Endothelial cell (in vitro differentiated cells): ENCODE data around the gene DHRS12. TPM values are rescaled to one million over a fixed set of nuclear protein-coding genes. Genes with fewer than 3 reads are reported as not detected.

ENCODE experiments used
- DNase-seq: peaks from one replicate; pipeline ENCODE4 v3.0.0; 2021; ENCODE audit warnings: low spot score
- H3K27ac Mint-ChIP-seq: one replicate; pipeline ENCODE4 v1.8.0; 2021; ENCODE audit warnings: mixed read lengths, inconsistent platforms; ENCODE audit not compliant: unreplicated experiment
- H3K27me3 Mint-ChIP-seq: one replicate; pipeline ENCODE4 v1.8.0; 2021; ENCODE audit warnings: mild to moderate bottlenecking, moderate library complexity, mixed read lengths, inconsistent platforms; ENCODE audit not compliant: unreplicated experiment
- H3K36me3 Mint-ChIP-seq: one replicate; pipeline ENCODE4 v1.8.0; 2021; ENCODE audit warnings: mild to moderate bottlenecking, low read depth, mixed read lengths, inconsistent platforms; ENCODE audit not compliant: unreplicated experiment
- H3K4me1 Mint-ChIP-seq: one replicate; pipeline ENCODE4 v1.8.0; 2021; ENCODE audit warnings: mild to moderate bottlenecking, mixed read lengths, inconsistent platforms; ENCODE audit not compliant: unreplicated experiment
- H3K4me3 Mint-ChIP-seq: one replicate; pipeline ENCODE4 v1.8.0; 2021; ENCODE audit warnings: mild to moderate bottlenecking, mixed read lengths, inconsistent platforms; ENCODE audit not compliant: unreplicated experiment
- H3K9me3 Mint-ChIP-seq: one replicate; pipeline ENCODE4 v1.8.0; 2021; ENCODE audit warnings: mixed read lengths, inconsistent platforms; ENCODE audit not compliant: unreplicated experiment
- CTCF ChIP-seq: fragments of 200-600 bp; sonication (generic); IDR thresholded peaks from one replicate; pipeline ENCODE4 v1.5.0; 2021; ENCODE audit warnings: antibody characterized with exemption; ENCODE audit not compliant: unreplicated experiment
- total RNA-seq: library from RNA; stranded (reverse); fragmentation: NEBNext Ultra II Directional; extraction: Animal tissue kit (Norgen Biotek cat#: 25700); gene quantifications from one replicate; pipeline ENCODE4 v1.2.1, GENCODE V29; 2021; ENCODE audit not compliant: unreplicated experiment

DHRS12 gene
- total RNA-seq, 1 donor from 2014 or later, result 13.3 TPM

DNA sequence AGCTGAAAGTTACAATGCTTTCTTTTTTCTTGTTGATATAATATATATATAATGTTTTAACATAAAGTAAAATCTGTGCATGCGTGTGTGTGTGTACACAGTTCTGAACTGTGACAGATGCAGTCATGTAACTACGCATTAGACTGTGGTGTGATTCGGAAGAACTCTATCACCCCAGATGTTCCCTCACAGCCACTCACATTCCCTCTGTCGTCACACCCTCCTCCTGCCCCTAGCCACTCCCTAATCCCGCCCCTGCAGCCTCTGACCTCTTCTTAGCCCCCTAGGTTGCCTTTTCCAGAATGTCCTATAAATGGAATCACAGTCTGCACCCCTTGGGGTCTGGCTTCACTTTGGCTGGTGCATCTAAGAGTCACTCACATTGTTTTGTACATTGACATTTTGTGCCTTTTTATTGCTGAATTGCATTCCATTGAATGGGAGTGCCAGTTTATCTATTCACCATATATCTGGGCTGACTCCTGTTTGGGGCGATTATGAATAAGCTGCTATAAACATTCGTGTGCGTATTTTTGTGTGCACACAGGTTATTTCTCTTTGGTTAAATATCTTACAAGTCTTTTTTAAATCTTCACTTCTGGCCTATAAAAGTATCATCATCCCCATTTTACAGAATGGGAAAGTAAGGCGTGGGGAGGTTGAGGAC lies 20.4 kb downstream of the DHRS12 start:
- Mint-ChIP-seq H3K36me3 (peaks cover 3% of the 10 kb centered on the region), H3K27me3 (peaks cover 4% of the 10 kb centered on the region), H3K4me1 (peaks cover 12% of the 10 kb centered on the region), H3K27ac (no peak overlapping the region), H3K4me3 (no peak overlapping the region), H3K9me3 (no peaks in the 10 kb centered on the region)
- no peak for TF ChIP-seq CTCF
- DNase-seq, result no peak

GRCh38 chr13:51782026-51782710 lies 21.8 kb downstream of the DHRS12 start:
- Mint-ChIP-seq H3K9me3 (no peaks in the 10 kb centered on the region), H3K4me1 (peaks cover 12% of the 10 kb centered on the region), H3K27ac (peak overlapping the region; percentile 42), H3K4me3 (peak overlapping the region; percentile 1), H3K27me3 (peaks cover 4% of the 10 kb centered on the region), H3K36me3 (peaks cover 3% of the 10 kb centered on the region)
- DNase-seq, result no peak
- no peak for TF ChIP-seq CTCF

- Mint-ChIP-seq H3K9me3 (no peaks in the 10 kb centered on the region), H3K27me3 (peaks cover 4% of the 10 kb centered on the region), H3K4me3 (peak overlapping the region; percentile 1), H3K4me1 (peaks cover 6% of the 10 kb centered on the region), H3K27ac (peak overlapping the region; percentile 42), H3K36me3 (peaks cover 3% of the 10 kb centered on the region)
- no peak for DNase-seq
- peak; percentile 20 for TF ChIP-seq CTCF
These were observed 22.5 kb downstream of the DHRS12 start for GRCh38 chr13:51781246-51782022.

DNA sequence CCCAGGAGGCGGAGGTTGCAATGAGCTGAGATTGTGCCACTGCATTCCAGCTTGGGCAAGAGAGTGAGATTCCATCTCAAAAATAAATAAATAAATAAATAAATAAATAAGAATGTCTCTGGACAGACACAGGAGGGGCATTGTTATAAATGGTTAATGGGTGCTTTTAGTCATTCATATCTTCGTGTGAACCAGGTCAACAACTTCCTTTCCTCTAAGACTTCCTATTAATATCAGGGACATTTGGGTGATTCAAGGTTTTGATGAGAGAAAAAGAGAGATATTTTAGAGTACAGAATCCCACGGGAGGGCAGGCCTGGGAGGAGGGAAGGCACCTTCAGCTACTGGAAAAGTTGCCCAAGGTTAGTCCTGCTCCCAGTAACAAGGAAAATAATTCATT lies 23.9 kb downstream of the DHRS12 start:
- TF ChIP-seq CTCF, result no peak
- Mint-ChIP-seq H3K4me3 (no peak overlapping the region), H3K36me3 (peaks cover 3% of the 10 kb centered on the region), H3K9me3 (no peaks in the 10 kb centered on the region), H3K27ac (no peak overlapping the region), H3K27me3 (peaks cover 4% of the 10 kb centered on the region), H3K4me1 (peaks cover 6% of the 10 kb centered on the region)
- no peak for DNase-seq

DNA sequence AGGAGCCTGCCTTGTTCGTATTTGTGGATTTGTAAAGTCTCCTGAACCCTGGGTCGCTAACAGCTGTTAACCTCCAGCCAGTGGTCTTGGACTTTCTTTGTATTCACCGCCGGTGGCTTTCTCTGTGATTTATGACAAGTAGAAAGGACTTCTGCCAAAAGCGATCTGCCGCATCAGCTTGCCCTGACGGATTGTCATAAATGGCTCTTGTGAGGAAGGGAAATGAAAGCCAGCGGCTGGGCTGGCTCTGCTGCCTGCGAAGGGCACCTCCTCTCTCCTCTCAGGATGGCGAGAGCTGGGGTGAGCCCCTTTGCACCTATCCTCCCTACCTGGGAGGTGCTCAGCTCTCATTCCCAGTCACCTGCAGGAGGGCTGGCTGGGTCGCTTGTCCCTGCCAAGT lies 25.6 kb downstream of the DHRS12 start:
- H3K36me3 Mint-ChIP-seq, result no peaks in the 10 kb centered on the region
- H3K4me3 Mint-ChIP-seq, result no peak overlapping the region
- peaks cover 3% of the 10 kb centered on the region for H3K27me3 Mint-ChIP-seq
- no peak overlapping the region for H3K27ac Mint-ChIP-seq
- no peaks in the 10 kb centered on the region for H3K9me3 Mint-ChIP-seq
- TF ChIP-seq CTCF, result no peak
- no peak for DNase-seq
- peaks cover 6% of the 10 kb centered on the region for H3K4me1 Mint-ChIP-seq
